ENCODE data around the gene EHD1.
A peak's percentile ranks its signal among the peaks of the same experiment; 100 is the strongest.

The EHD1 gene

GRCh38 chr11:64878494-64879243 lies at the start of gene EHD1:
Gene EHD1 (minus strand): TSS chr11:64878621. CDS start chr11:64878464, 157 bp downstream.
- peaks cover 7 to 8% of the 10 kb centered on the region in 2 donors for H3K36me3 ChIP-seq (ENCODE audit: control insufficient read depth in 2 of 2, insufficient read depth in 2 of 2, low read length in 2 of 2)
- H3K9me3 ChIP-seq (ENCODE audit: control insufficient read depth in 2 of 2, low read length in 2 of 2) = no peaks in the 10 kb centered on the region
- peak within 1 kb of the TSS; percentile 96 to 98 for H3K9ac ChIP-seq (ENCODE audit: low read depth in 1 of 2, low read length in 2 of 2)
- no peaks in the 10 kb centered on the region for H3K27me3 ChIP-seq (ENCODE audit: control insufficient read depth in 2 of 2, insufficient read depth in 2 of 2, low read length in 2 of 2)
- H3K4me1 ChIP-seq (ENCODE audit: control insufficient read depth in 2 of 2, insufficient read depth in 2 of 2, low read length in 2 of 2) = peaks cover 41 to 50% of the 10 kb centered on the region in 2 donors
- H3K4me3 ChIP-seq (ENCODE audit: low read length in 2 of 2) = peak within 1 kb of the TSS; percentile 97 to 99
- peak within 1 kb of the TSS; percentile 94 to 96 for H3K27ac ChIP-seq (ENCODE audit: low read depth in 2 of 2, low read length in 2 of 2)

GRCh38 chr11:64926689-64927088 lies 48.3 kb upstream of the EHD1 start:
- H3K36me3 ChIP-seq (ENCODE audit: control insufficient read depth in 2 of 2, insufficient read depth in 2 of 2, low read length in 2 of 2) = peaks cover 15 to 26% of the 10 kb centered on the region in 2 donors
- peaks cover 12 to 18% of the 10 kb centered on the region in 2 donors for H3K4me1 ChIP-seq (ENCODE audit: control insufficient read depth in 2 of 2, insufficient read depth in 2 of 2, low read length in 2 of 2)
- H3K27ac ChIP-seq (ENCODE audit: low read depth in 2 of 2, low read length in 2 of 2) = no peak overlapping the region
- H3K4me3 ChIP-seq (ENCODE audit: low read length in 2 of 2) = no peak overlapping the region
- H3K27me3 ChIP-seq (ENCODE audit: control insufficient read depth in 2 of 2, insufficient read depth in 2 of 2, low read length in 2 of 2) = no peaks in the 10 kb centered on the region
- H3K9me3 ChIP-seq (ENCODE audit: control insufficient read depth in 2 of 2, low read length in 2 of 2) = no peaks in the 10 kb centered on the region
- H3K9ac ChIP-seq (ENCODE audit: low read depth in 1 of 2, low read length in 2 of 2) = no peak overlapping the region

GRCh38 chr11:64925536-64926436 lies 47.4 kb upstream of the EHD1 start:
- Histone ChIP-seq H3K27me3 (ENCODE audit: control insufficient read depth in 2 of 2, insufficient read depth in 2 of 2, low read length in 2 of 2) (no peaks in the 10 kb centered on the region), H3K4me1 (ENCODE audit: control insufficient read depth in 2 of 2, insufficient read depth in 2 of 2, low read length in 2 of 2) (peaks cover 12 to 18% of the 10 kb centered on the region in 2 donors), H3K27ac (ENCODE audit: low read depth in 2 of 2, low read length in 2 of 2) (no peak overlapping the region), H3K9me3 (ENCODE audit: control insufficient read depth in 2 of 2, low read length in 2 of 2) (no peaks in the 10 kb centered on the region), H3K4me3 (ENCODE audit: low read length in 2 of 2) (peak overlapping the region; percentile 90 to 92), H3K36me3 (ENCODE audit: control insufficient read depth in 2 of 2, insufficient read depth in 2 of 2, low read length in 2 of 2) (peaks cover 8 to 18% of the 10 kb centered on the region in 2 donors), H3K9ac (ENCODE audit: low read depth in 1 of 2, low read length in 2 of 2) (peak overlapping the region; percentile 86 to 91)

GRCh38 chr11:64924910-64925284 lies 46.5 kb upstream of the EHD1 start:
- Histone ChIP-seq H3K36me3 (ENCODE audit: control insufficient read depth in 2 of 2, insufficient read depth in 2 of 2, low read length in 2 of 2) (peaks cover 3 to 10% of the 10 kb centered on the region in 2 donors), H3K4me3 (ENCODE audit: low read length in 2 of 2) (peak overlapping the region; percentile 90 to 92), H3K9ac (ENCODE audit: low read depth in 1 of 2, low read length in 2 of 2) (peak overlapping the region; percentile 86 to 91), H3K27ac (ENCODE audit: low read depth in 2 of 2, low read length in 2 of 2) (peak overlapping the region; percentile 83 to 93), H3K9me3 (ENCODE audit: control insufficient read depth in 2 of 2, low read length in 2 of 2) (no peaks in the 10 kb centered on the region), H3K4me1 (ENCODE audit: control insufficient read depth in 2 of 2, insufficient read depth in 2 of 2, low read length in 2 of 2) (peaks cover 12 to 18% of the 10 kb centered on the region in 2 donors), H3K27me3 (ENCODE audit: control insufficient read depth in 2 of 2, insufficient read depth in 2 of 2, low read length in 2 of 2) (no peaks in the 10 kb centered on the region)

GRCh38 chr11:64923944-64924909 lies 45.8 kb upstream of the EHD1 start, which contains the start of gene PPP2R5B:
Gene PPP2R5B (plus strand): TSS chr11:64924689. CDS start chr11:64925735, 1,046 bp downstream.
- Histone ChIP-seq H3K27me3 (ENCODE audit: control insufficient read depth in 2 of 2, insufficient read depth in 2 of 2, low read length in 2 of 2) (no peaks in the 10 kb centered on the region), H3K27ac (ENCODE audit: low read depth in 2 of 2, low read length in 2 of 2) (peak within 1 kb of the TSS; percentile 83 to 93), H3K4me1 (ENCODE audit: control insufficient read depth in 2 of 2, insufficient read depth in 2 of 2, low read length in 2 of 2) (peaks cover 12 to 18% of the 10 kb centered on the region in 2 donors), H3K9me3 (ENCODE audit: control insufficient read depth in 2 of 2, low read length in 2 of 2) (no peaks in the 10 kb centered on the region), H3K9ac (ENCODE audit: low read depth in 1 of 2, low read length in 2 of 2) (peak within 1 kb of the TSS; percentile 86 to 91), H3K4me3 (ENCODE audit: low read length in 2 of 2) (peak within 1 kb of the TSS; percentile 90 to 92), H3K36me3 (ENCODE audit: control insufficient read depth in 2 of 2, insufficient read depth in 2 of 2, low read length in 2 of 2) (peaks cover 3 to 6% of the 10 kb centered on the region in 2 donors)

- Histone ChIP-seq H3K4me3 (ENCODE audit: low read length in 2 of 2) (peak overlapping the region in 1 of 2 donors; percentile 90), H3K9me3 (ENCODE audit: control insufficient read depth in 2 of 2, low read length in 2 of 2) (no peaks in the 10 kb centered on the region), H3K27me3 (ENCODE audit: control insufficient read depth in 2 of 2, insufficient read depth in 2 of 2, low read length in 2 of 2) (no peaks in the 10 kb centered on the region), H3K4me1 (ENCODE audit: control insufficient read depth in 2 of 2, insufficient read depth in 2 of 2, low read length in 2 of 2) (peaks cover 12 to 19% of the 10 kb centered on the region in 2 donors), H3K9ac (ENCODE audit: low read depth in 1 of 2, low read length in 2 of 2) (peak overlapping the region; percentile 86 to 91), H3K36me3 (ENCODE audit: control insufficient read depth in 2 of 2, insufficient read depth in 2 of 2, low read length in 2 of 2) (peaks cover 3 to 6% of the 10 kb centered on the region in 2 donors), H3K27ac (ENCODE audit: low read depth in 2 of 2, low read length in 2 of 2) (no peak overlapping the region)
Observed at GRCh38 chr11:64923151-64923661, 44.8 kb upstream of the EHD1 start.

GRCh38 chr11:64921384-64921783 lies 43.0 kb upstream of the EHD1 start:
- H3K4me1 ChIP-seq (ENCODE audit: control insufficient read depth in 2 of 2, insufficient read depth in 2 of 2, low read length in 2 of 2) = peaks cover 19 to 30% of the 10 kb centered on the region in 2 donors
- no peak overlapping the region for H3K9ac ChIP-seq (ENCODE audit: low read depth in 1 of 2, low read length in 2 of 2)
- no peaks in the 10 kb centered on the region for H3K9me3 ChIP-seq (ENCODE audit: control insufficient read depth in 2 of 2, low read length in 2 of 2)
- H3K27me3 ChIP-seq (ENCODE audit: control insufficient read depth in 2 of 2, insufficient read depth in 2 of 2, low read length in 2 of 2) = no peaks in the 10 kb centered on the region
- H3K36me3 ChIP-seq (ENCODE audit: control insufficient read depth in 2 of 2, insufficient read depth in 2 of 2, low read length in 2 of 2) = no peaks in the 10 kb centered on the region
- H3K27ac ChIP-seq (ENCODE audit: low read depth in 2 of 2, low read length in 2 of 2) = no peak overlapping the region
- H3K4me3 ChIP-seq (ENCODE audit: low read length in 2 of 2) = no peak overlapping the region

GRCh38 chr11:64920124-64920523 lies 41.7 kb upstream of the EHD1 start:
- Histone ChIP-seq H3K4me3 (ENCODE audit: low read length in 2 of 2) (no peak overlapping the region), H3K27ac (ENCODE audit: low read depth in 2 of 2, low read length in 2 of 2) (no peak overlapping the region), H3K4me1 (ENCODE audit: control insufficient read depth in 2 of 2, insufficient read depth in 2 of 2, low read length in 2 of 2) (peaks cover 23 to 29% of the 10 kb centered on the region in 2 donors), H3K9ac (ENCODE audit: low read depth in 1 of 2, low read length in 2 of 2) (no peak overlapping the region), H3K27me3 (ENCODE audit: control insufficient read depth in 2 of 2, insufficient read depth in 2 of 2, low read length in 2 of 2) (no peaks in the 10 kb centered on the region), H3K9me3 (ENCODE audit: control insufficient read depth in 2 of 2, low read length in 2 of 2) (no peaks in the 10 kb centered on the region), H3K36me3 (ENCODE audit: control insufficient read depth in 2 of 2, insufficient read depth in 2 of 2, low read length in 2 of 2) (no peaks in the 10 kb centered on the region)

GRCh38 chr11:64919627-64920026 lies 41.2 kb upstream of the EHD1 start:
- H3K9ac ChIP-seq (ENCODE audit: low read depth in 1 of 2, low read length in 2 of 2) = no peak overlapping the region
- no peaks in the 10 kb centered on the region for H3K36me3 ChIP-seq (ENCODE audit: control insufficient read depth in 2 of 2, insufficient read depth in 2 of 2, low read length in 2 of 2)
- H3K4me1 ChIP-seq (ENCODE audit: control insufficient read depth in 2 of 2, insufficient read depth in 2 of 2, low read length in 2 of 2) = peaks cover 21 to 29% of the 10 kb centered on the region in 2 donors

More at GRCh38 chr11:64919627-64920026, 41.2 kb upstream of the EHD1 start:
- H3K27ac ChIP-seq (ENCODE audit: low read depth in 2 of 2, low read length in 2 of 2) = no peak overlapping the region
- H3K4me3 ChIP-seq (ENCODE audit: low read length in 2 of 2) = no peak overlapping the region
- no peaks in the 10 kb centered on the region for H3K27me3 ChIP-seq (ENCODE audit: control insufficient read depth in 2 of 2, insufficient read depth in 2 of 2, low read length in 2 of 2)
- H3K9me3 ChIP-seq (ENCODE audit: control insufficient read depth in 2 of 2, low read length in 2 of 2) = no peaks in the 10 kb centered on the region

All from mucosa of rectum (tissue), 2 donors.